ENCODE results near the gene LSM12.

DNA sequence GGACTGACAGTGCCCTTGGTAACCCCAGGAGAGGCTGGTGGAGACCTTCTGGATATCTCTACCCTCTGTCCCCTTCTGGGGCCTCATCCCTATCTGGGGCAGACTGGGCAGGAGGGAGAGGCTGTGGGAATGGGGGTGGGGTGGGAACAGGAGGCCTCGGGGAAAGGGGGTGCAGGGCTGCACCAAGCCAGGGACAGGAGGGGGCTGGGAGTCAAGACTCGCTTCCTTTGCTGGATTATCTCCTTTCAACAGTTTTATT, 28.8 kb upstream of the LSM12 start:
- TF ChIP-seq POLR2A (IDR thresholded peaks at IDR 0.05), result no peak
- TF ChIP-seq, protein P1, sequence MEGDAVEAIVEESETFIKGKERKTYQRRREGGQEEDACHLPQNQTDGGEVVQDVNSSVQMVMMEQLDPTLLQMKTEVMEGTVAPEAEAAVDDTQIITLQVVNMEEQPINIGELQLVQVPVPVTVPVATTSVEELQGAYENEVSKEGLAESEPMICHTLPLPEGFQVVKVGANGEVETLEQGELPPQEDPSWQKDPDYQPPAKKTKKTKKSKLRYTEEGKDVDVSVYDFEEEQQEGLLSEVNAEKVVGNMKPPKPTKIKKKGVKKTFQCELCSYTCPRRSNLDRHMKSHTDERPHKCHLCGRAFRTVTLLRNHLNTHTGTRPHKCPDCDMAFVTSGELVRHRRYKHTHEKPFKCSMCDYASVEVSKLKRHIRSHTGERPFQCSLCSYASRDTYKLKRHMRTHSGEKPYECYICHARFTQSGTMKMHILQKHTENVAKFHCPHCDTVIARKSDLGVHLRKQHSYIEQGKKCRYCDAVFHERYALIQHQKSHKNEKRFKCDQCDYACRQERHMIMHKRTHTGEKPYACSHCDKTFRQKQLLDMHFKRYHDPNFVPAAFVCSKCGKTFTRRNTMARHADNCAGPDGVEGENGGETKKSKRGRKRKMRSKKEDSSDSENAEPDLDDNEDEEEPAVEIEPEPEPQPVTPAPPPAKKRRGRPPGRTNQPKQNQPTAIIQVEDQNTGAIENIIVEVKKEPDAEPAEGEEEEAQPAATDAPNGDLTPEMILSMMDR (IDR thresholded peaks at IDR 0.05), result no peak

Measured in thyroid gland (tissue), 4 donors.